ENCODE results near the gene PPP1R36. TPM values are rescaled to one million over a fixed set of nuclear protein-coding genes. Genes with fewer than 3 reads are reported as not detected.
"Not testable (repeated sequence)": the region's sequence is repeated elsewhere in the genome, so short reads cannot be mapped to it uniquely, and the experiment has no call there.

The PPP1R36 gene
- total RNA-seq, 2 donors from 2014 or later = 4.4 to 5.6 TPM

DNA sequence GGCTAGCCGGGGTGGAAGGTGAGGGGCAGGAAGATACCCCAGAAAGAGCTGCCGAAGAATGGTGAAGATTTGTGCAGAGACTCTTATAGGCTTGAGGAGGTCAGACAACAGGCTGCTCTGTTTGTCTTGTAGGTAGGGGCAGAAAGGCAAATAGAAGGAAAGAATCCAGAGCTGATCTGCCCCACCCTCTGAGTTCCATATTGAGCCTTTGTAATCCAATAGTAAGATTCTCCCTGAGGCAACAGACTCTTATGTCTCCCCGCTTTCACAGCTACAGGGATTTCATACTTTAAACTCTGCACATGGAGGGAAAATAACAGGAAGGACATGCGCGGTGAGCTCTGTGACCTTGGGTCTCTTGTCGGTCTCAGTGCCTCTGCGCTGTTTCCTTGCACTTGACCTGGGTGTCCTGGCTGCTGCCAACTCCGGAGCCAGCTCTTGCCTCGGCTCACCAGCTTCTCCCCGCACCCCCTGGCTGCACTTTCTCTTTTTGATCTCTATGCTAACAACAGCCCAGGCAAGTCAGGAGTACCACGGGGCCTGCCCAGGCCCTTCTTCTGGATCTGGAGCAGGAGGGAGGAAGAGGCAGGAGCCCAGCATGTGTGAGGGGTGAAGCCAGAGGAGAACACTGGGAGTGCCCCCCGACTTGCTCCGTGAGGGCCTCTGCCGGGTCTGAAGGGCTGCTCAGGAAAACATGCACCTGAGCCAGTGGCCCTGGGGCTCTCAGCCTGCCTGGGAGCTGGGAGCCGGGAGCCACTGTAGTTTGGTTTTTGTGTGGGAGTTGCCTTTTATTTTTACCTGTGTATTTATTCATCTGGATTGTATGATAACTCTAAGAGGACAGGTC, 75.8 kb downstream of the PPP1R36 start:
- TF ChIP-seq, protein P1, sequence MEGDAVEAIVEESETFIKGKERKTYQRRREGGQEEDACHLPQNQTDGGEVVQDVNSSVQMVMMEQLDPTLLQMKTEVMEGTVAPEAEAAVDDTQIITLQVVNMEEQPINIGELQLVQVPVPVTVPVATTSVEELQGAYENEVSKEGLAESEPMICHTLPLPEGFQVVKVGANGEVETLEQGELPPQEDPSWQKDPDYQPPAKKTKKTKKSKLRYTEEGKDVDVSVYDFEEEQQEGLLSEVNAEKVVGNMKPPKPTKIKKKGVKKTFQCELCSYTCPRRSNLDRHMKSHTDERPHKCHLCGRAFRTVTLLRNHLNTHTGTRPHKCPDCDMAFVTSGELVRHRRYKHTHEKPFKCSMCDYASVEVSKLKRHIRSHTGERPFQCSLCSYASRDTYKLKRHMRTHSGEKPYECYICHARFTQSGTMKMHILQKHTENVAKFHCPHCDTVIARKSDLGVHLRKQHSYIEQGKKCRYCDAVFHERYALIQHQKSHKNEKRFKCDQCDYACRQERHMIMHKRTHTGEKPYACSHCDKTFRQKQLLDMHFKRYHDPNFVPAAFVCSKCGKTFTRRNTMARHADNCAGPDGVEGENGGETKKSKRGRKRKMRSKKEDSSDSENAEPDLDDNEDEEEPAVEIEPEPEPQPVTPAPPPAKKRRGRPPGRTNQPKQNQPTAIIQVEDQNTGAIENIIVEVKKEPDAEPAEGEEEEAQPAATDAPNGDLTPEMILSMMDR (IDR thresholded peaks at IDR 0.05) = no peak
- no peak for TF ChIP-seq POLR2A (IDR thresholded peaks at IDR 0.05)
- DNase-seq (peak in 3 of 4 donors; percentile 43 to 61 (median 49)), ATAC-seq (peak; percentile 48)
- Histone ChIP-seq H3K4me3 (no peak overlapping the region), H3K9me3 (no peaks in the 10 kb centered on the region), H3K27me3 (no peaks in the 10 kb centered on the region), H3K27ac (no peak overlapping the region), H3K4me1 (peaks cover 9% of the 10 kb centered on the region), H3K36me3 (replicated peaks in 1 of 2; ENCODE audit: insufficient read depth in 1 of 2, low read depth in 2 of 2) (no peaks in the 10 kb centered on the region)
- intact Hi-C loops (cut with DNase I) = loop anchor here (10.0 kb wide), 1 partner anchor 71 kb away; no protein-coding TSS in a partner anchor
- 39 to 40% methylated on average over 12 to 15 of the region's 15 CpGs for WGBS, 2 donors

DNA sequence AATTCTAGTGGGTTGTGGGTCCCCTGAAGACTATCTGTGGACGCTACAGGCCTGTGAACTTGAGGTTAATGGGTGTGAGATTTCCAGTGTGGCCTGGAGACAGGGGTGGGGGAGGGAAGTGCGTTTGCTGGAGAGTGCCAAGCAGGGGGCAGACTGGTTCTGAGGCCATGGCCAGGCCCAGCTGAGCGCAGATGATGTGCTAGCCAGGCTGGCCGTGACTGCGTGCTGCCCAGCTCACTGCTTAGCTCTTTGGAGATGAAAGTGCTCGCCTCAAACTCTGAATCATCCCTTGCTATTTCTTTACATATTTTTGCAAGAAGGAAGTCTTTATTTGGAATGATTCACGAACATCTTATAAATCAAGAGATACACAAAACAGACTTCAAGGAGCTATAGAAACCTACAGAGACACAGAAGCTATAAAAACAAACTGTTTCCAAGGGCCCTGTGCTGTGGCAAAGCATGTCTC, 79.2 kb downstream of the PPP1R36 start:
- no peak overlapping the region for H3K27ac ChIP-seq
- no peaks in the 10 kb centered on the region for H3K27me3 ChIP-seq
- TF ChIP-seq, protein P1 (IDR thresholded peaks at IDR 0.05) = no peak
- no peak for TF ChIP-seq POLR2A (IDR thresholded peaks at IDR 0.05)
- WGBS, 2 donors = 73 to 89% methylated on average over 6 to 7 of the region's 7 CpGs
- no peaks in the 10 kb centered on the region for H3K36me3 ChIP-seq (replicated peaks in 1 of 2; ENCODE audit: insufficient read depth in 1 of 2, low read depth in 2 of 2)
- no peak overlapping the region for H3K4me3 ChIP-seq
- H3K4me1 ChIP-seq = peaks cover 9% of the 10 kb centered on the region
- ATAC-seq (no peak), DNase-seq (no peak)
- H3K9me3 ChIP-seq = no peaks in the 10 kb centered on the region
- intact Hi-C loops (cut with DNase I) = loop anchor here (10.0 kb wide), 1 partner anchor 74 kb away; no protein-coding TSS in a partner anchor

DNA sequence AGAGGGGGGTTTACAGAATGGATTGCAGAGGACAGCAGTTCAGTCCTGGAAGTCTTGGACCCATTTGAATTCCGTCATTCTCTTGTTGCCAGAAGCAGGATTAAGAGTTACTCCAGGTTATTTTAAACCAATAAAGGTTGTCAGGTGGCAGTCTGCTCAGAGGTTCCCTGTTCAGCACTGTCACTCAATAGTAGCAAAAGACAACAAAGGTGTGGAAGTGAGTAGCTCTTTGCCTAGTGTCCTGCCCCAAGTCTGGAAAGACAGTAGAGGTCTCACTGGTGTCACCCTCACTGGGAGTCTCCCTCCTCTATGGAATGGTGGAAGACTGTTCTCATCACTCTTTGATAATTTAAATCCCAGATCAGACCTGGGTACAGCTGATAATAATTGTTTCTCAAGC, 81.0 kb downstream of the PPP1R36 start:
- peaks cover 2% of the 10 kb centered on the region for H3K4me1 ChIP-seq
- 90 to 100% methylated on average over 1 of the region's 1 CpG for WGBS, 2 donors
- no peak for DNase-seq
- no peaks in the 10 kb centered on the region for H3K27me3 ChIP-seq
- no peak overlapping the region for H3K4me3 ChIP-seq
- TF ChIP-seq, protein P1 (IDR thresholded peaks at IDR 0.05) = no peak
- no peak for TF ChIP-seq POLR2A (IDR thresholded peaks at IDR 0.05)
- no peaks in the 10 kb centered on the region for H3K36me3 ChIP-seq (replicated peaks in 1 of 2; ENCODE audit: insufficient read depth in 1 of 2, low read depth in 2 of 2)
- no peak for ATAC-seq
- intact Hi-C loops (cut with DNase I) = no loop called here
- H3K27ac ChIP-seq = no peak overlapping the region
- no peaks in the 10 kb centered on the region for H3K9me3 ChIP-seq

DNA sequence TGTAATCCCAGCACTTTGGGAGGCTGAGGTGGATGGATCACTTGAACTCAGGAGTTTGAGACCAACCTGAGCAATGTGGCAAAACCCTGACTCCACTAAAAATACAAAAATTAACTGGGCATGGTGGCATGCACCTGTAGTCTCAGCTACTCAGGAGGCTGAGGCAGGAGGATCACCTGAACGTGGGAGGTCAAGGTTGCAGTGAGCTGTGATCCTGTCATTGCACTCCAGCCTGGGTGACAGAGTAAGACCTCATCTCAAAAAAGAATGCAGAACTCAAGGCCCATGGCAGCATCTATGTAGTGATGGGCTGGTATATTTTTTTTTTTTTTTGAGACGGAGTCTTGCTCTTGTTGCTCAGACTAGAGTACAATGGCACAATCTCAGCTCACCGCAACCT, 81.5 kb downstream of the PPP1R36 start:
- H3K4me3 ChIP-seq; H3K27ac ChIP-seq; intact Hi-C loops (cut with DNase I); DNase-seq; ATAC-seq; H3K4me1 ChIP-seq; H3K36me3 ChIP-seq (replicated peaks in 1 of 2; ENCODE audit: insufficient read depth in 1 of 2, low read depth in 2 of 2); H3K27me3 ChIP-seq; H3K9me3 ChIP-seq: not testable (repeated sequence)
- WGBS, 2 donors = 88 to 91% methylated on average over 3 of the region's 3 CpGs

DNA sequence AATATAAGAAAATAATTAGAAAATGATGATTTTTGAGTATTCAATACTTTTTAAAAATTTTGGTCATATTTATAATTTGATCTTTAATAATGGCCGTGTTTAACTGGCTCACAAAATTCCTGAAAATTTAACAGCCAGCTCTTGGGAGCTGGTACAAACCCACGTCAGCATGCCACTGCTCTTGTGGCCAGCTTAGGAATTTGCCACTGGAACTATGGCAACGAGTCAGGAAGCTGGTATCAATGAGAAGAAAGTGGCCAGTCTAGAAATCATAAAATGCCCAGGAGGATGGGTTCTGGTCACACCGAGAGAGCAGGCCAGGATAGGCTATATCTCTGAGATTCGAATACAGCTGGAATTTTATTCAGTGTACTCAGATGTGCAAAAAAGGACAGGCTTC, 82.3 kb downstream of the PPP1R36 start:
- no peak for ATAC-seq
- intact Hi-C loops (cut with DNase I) = no loop called here

More for the DNA sequence above, 82.3 kb downstream of the PPP1R36 start:
- Histone ChIP-seq H3K27me3 (no peaks in the 10 kb centered on the region), H3K9me3 (no peaks in the 10 kb centered on the region), H3K27ac (no peak overlapping the region), H3K36me3 (replicated peaks in 1 of 2; ENCODE audit: insufficient read depth in 1 of 2, low read depth in 2 of 2) (no peaks in the 10 kb centered on the region), H3K4me3 (no peak overlapping the region), H3K4me1 (peaks cover 8% of the 10 kb centered on the region)
- TF ChIP-seq, protein P1 (IDR thresholded peaks at IDR 0.05) = no peak
- no peak for TF ChIP-seq POLR2A (IDR thresholded peaks at IDR 0.05)
- no peak for DNase-seq
- WGBS, 2 donors = 58 to 63% methylated on average over 5 of the region's 5 CpGs

Measured in body of pancreas (tissue), 4 donors.